ENCODE results near the gene ZNF260.
A peak's percentile ranks its signal among the peaks of the same experiment; 100 is the strongest.

ZNF260 gene

GRCh38 chr19:36564391-36564790 is 36.3 kb upstream of the ZNF260 start:
- no peak for DNase-seq (ENCODE audit: low read depth)
- TF ChIP-seq, protein P1, sequence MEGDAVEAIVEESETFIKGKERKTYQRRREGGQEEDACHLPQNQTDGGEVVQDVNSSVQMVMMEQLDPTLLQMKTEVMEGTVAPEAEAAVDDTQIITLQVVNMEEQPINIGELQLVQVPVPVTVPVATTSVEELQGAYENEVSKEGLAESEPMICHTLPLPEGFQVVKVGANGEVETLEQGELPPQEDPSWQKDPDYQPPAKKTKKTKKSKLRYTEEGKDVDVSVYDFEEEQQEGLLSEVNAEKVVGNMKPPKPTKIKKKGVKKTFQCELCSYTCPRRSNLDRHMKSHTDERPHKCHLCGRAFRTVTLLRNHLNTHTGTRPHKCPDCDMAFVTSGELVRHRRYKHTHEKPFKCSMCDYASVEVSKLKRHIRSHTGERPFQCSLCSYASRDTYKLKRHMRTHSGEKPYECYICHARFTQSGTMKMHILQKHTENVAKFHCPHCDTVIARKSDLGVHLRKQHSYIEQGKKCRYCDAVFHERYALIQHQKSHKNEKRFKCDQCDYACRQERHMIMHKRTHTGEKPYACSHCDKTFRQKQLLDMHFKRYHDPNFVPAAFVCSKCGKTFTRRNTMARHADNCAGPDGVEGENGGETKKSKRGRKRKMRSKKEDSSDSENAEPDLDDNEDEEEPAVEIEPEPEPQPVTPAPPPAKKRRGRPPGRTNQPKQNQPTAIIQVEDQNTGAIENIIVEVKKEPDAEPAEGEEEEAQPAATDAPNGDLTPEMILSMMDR (IDR thresholded peaks at IDR 0.05; ENCODE audit: insufficient read depth, low read depth, low read length, missing control alignments) = no peak
- no peak overlapping the region for H3K4me3 ChIP-seq (ENCODE audit: low read depth, low read length)

- DNase-seq (ENCODE audit: low read depth) = no peak
- H3K4me3 ChIP-seq (ENCODE audit: low read depth, low read length) = no peak overlapping the region
- TF ChIP-seq, protein P1 (IDR thresholded peaks at IDR 0.05; ENCODE audit: insufficient read depth, low read depth, low read length, missing control alignments) = no peak
Observed at GRCh38 chr19:36547001-36547732, 19.1 kb upstream of the ZNF260 start.

DNA sequence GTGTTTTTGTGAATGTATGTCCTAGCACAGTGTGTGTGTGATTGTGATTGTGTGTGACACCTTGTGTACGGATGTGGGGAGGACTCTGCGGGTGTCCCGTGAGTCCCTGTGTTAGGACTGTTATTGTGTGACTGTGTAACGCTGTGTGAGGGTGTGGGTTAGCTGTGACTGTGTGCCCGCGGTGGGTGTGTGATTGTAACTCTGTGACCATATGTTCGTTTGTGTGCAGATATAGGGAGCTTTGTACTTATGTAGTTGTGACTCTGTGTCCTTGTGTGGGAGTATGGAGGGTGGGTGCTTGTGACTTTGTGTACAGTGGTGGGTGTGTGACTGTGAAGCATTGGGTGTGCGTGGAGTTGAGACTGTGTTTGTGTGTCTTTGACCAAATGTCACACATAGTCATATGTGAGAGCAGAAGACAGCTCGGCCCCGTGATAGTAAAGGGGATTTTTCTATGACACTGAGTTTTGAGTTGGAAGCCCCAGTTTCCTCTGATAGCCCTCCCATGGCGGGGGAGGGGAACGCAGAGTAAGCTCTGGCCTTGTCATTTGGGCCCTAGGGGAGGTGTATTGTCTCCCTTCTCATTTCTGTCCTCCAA is 949 bp upstream of the ZNF260 start:
- DNase-seq (ENCODE audit: low read depth) = peak; percentile 71
- peak overlapping the region; percentile 80 for H3K4me3 ChIP-seq (ENCODE audit: low read depth, low read length)
- TF ChIP-seq, protein P1 (IDR thresholded peaks at IDR 0.05; ENCODE audit: insufficient read depth, low read depth, low read length, missing control alignments) = no peak

DNA sequence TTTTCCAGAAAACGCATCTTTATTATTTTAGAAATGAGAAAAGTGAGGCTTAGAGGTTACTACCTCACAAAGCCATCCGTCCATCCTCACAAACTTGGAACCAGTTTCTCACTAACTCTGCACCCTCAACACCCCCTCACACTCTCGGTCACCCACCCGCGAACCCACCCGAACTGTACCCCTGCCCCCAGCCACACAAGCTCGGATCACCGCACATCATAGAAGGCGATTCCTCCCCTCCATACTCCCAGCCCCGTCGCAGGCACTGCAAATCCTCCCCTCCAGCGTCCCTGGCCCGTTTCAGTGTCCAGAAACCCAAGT is 238 bp downstream of the ZNF260 start:
- peak overlapping the region; percentile 80 for H3K4me3 ChIP-seq (ENCODE audit: low read depth, low read length)
- TF ChIP-seq, protein P1 (IDR thresholded peaks at IDR 0.05; ENCODE audit: insufficient read depth, low read depth, low read length, missing control alignments) = no peak

GRCh38 chr19:36527341-36527740 is 730 bp downstream of the ZNF260 start:
- TF ChIP-seq, protein P1 (IDR thresholded peaks at IDR 0.05; ENCODE audit: insufficient read depth, low read depth, low read length, missing control alignments) = no peak
- H3K4me3 ChIP-seq (ENCODE audit: low read depth, low read length) = peak overlapping the region; percentile 80
- DNase-seq (ENCODE audit: low read depth) = peak; percentile 51

More for the DNA sequence above, 238 bp downstream of the ZNF260 start:
- DNase-seq (ENCODE audit: low read depth) = no peak

DNA sequence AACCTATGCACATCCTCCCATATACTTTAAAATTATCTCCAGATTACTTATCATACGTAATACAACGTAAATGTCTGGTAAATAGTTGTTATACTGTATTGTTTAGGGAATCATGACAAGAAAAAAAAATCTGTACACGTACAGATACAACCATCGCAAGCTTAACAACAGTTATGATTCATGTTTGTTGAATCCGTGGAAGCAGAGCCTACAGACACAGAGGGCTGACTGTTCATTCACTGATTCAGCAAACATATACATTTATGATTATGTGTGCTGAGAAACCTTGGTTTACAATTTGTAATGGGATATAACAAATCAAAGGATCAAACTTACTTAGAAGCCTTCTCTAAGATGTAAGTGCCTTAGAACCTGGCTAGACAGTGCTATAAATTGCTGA is 1.5 kb downstream of the ZNF260 start:
- peak overlapping the region; percentile 80 for H3K4me3 ChIP-seq (ENCODE audit: low read depth, low read length)
- DNase-seq (ENCODE audit: low read depth) = no peak
- TF ChIP-seq, protein P1 (IDR thresholded peaks at IDR 0.05; ENCODE audit: insufficient read depth, low read depth, low read length, missing control alignments) = no peak

All from GM12865 (cell line).